Activated CD8-positive, alpha-beta memory T cell treated with anti-CD3 and anti-CD28 coated beads, Interleukin-2, amount 10 ng/mL, durations not matched to agents 7 days and 5 days (primary cell): ENCODE results near the gene WNT7A. TPM values are rescaled to one million over a fixed set of nuclear protein-coding genes. Genes with fewer than 3 reads are reported as not detected.
"Not testable (repeated sequence)": the region's sequence is repeated elsewhere in the genome, so short reads cannot be mapped to it uniquely, and the experiment has no call there.

ENCODE experiments used
- ATAC-seq: fragments of 150-1000 bp; cut with Tn5 transposase; one replicate; pipeline ENCODE4 v1.10.0; 2021; ENCODE audit warnings: moderate library complexity
- CTCF ChIA-PET: fragments of 350-600 bp; sonication (Branson Sonifier 250); formaldehyde crosslinking; loops from one replicate; lab custom pipeline; 2021; ENCODE audit warnings: antibody characterized with exemption; lab: Charles Lee
- DNase-seq: peaks from one replicate; pipeline ENCODE4 v3.0.0-alpha.2; 2020
- H3K27ac Mint-ChIP-seq: one replicate; pipeline ENCODE4 v1.8.0; 2021; ENCODE audit warnings: mild to moderate bottlenecking, mixed read lengths
- H3K27me3 Mint-ChIP-seq: one replicate; pipeline ENCODE4 v1.8.0; 2021; ENCODE audit warnings: mixed read lengths
- H3K36me3 Mint-ChIP-seq: one replicate; pipeline ENCODE4 v1.8.0; 2021; ENCODE audit warnings: mild to moderate bottlenecking, mixed read lengths
- H3K4me1 Mint-ChIP-seq: one replicate; pipeline ENCODE4 v1.8.0; 2021; ENCODE audit warnings: mixed read lengths
- H3K4me3 Mint-ChIP-seq: one replicate; pipeline ENCODE4 v1.8.0; 2021; ENCODE audit warnings: mild to moderate bottlenecking, moderate library complexity, mixed read lengths
- H3K9me3 Mint-ChIP-seq: one replicate; pipeline ENCODE4 v1.8.0; 2022; ENCODE audit warnings: low read depth, mixed read lengths
- total RNA-seq, 2 experiments: library from RNA; stranded (reverse); gene quantifications; one replicate each; pipeline ENCODE4 v1.2.3, GENCODE V29; 2021

Gene WNT7A
- total RNA-seq, 2 experiments from 2014 or later = not detected

GRCh38 chr3:13868844-13869724 is 10.8 kb downstream of the WNT7A start:
- Mint-ChIP-seq H3K36me3 (no peaks in the 10 kb centered on the region), H3K9me3 (no peaks in the 10 kb centered on the region), H3K4me3 (no peak overlapping the region), H3K4me1 (peaks cover 17% of the 10 kb centered on the region), H3K27me3 (no peaks in the 10 kb centered on the region), H3K27ac (no peak overlapping the region)
- no peak for DNase-seq
- CTCF ChIA-PET = no interaction called here
- no peak for ATAC-seq

GRCh38 chr3:13867732-13868131 is 12.1 kb downstream of the WNT7A start:
- H3K9me3 Mint-ChIP-seq = no peaks in the 10 kb centered on the region
- CTCF ChIA-PET = no interaction called here
- no peak for DNase-seq
- no peak overlapping the region for H3K4me3 Mint-ChIP-seq
- no peak for ATAC-seq
- H3K4me1 Mint-ChIP-seq = peaks cover 17% of the 10 kb centered on the region
- no peaks in the 10 kb centered on the region for H3K36me3 Mint-ChIP-seq
- no peaks in the 10 kb centered on the region for H3K27me3 Mint-ChIP-seq
- no peak overlapping the region for H3K27ac Mint-ChIP-seq

DNA sequence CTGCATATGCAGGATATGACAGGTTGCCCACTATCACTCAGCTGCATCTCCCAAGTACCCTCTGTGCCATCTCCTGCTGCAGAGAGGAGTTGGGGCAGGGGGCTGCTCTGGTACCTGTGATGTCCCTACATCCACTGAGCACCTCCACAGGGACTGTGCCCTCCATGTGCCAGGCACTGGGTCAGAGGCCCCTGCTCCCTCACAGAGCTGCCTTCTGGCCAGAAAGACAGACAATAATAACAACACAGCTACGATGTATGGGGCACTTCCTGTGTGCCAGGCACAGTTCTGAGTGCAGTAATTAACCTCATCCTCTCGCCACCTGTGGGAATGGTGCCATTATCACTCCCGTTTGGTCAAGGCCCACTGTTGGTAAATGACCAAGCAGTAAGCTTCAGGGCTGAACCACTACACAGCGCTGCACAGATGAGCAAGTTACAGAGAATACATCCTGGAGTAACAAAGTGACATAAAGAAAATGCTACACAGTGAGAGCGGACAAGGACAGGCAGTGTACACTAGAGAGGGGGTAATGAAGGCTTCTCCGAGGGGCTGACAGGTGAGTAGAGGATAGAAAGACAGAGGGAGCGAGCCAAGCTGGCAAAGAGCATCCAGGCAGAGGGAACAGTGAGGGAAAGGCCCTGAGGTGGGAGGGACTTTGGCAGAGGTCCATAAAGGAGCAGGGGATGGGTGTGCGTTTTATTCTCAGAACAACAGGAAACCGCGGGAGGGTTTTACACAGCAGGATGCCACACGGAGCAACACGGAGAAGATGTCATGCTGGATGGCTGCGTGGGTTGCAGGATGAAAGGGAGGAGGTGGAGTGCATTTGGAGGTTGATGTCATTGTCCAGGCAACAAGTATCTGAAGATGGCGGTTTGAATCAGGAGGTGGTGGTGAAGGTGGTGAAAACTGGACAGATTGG is 13.6 kb downstream of the WNT7A start:
- H3K9me3 Mint-ChIP-seq = no peaks in the 10 kb centered on the region
- H3K27me3 Mint-ChIP-seq = no peaks in the 10 kb centered on the region
- peaks cover 17% of the 10 kb centered on the region for H3K4me1 Mint-ChIP-seq
- ATAC-seq (peak; percentile 71), DNase-seq (peak; percentile 57)
- H3K4me3 Mint-ChIP-seq = no peak overlapping the region
- CTCF ChIA-PET = interaction anchor here (1.2 to 1.8 kb wide), 2 partner anchors 25 to 209 kb away, joined by 3 to 5 read pairs; no protein-coding TSS in a partner anchor
- H3K27ac Mint-ChIP-seq = peak overlapping the region; percentile 74
- no peaks in the 10 kb centered on the region for H3K36me3 Mint-ChIP-seq

GRCh38 chr3:13865581-13865980 is 14.3 kb downstream of the WNT7A start:
- DNase-seq (no peak), ATAC-seq (no peak)
- no peaks in the 10 kb centered on the region for H3K36me3 Mint-ChIP-seq
- CTCF ChIA-PET = interaction anchor here (0.7 to 1.8 kb wide), 2 partner anchors 15 to 208 kb away, joined by 3 to 5 read pairs; partner anchors contain the start of gene WNT7A
- H3K4me3 Mint-ChIP-seq = no peak overlapping the region
- peaks cover 2% of the 10 kb centered on the region for H3K27me3 Mint-ChIP-seq
- H3K4me1 Mint-ChIP-seq = peaks cover 17% of the 10 kb centered on the region
- no peak overlapping the region for H3K27ac Mint-ChIP-seq
- H3K9me3 Mint-ChIP-seq = no peaks in the 10 kb centered on the region

DNA sequence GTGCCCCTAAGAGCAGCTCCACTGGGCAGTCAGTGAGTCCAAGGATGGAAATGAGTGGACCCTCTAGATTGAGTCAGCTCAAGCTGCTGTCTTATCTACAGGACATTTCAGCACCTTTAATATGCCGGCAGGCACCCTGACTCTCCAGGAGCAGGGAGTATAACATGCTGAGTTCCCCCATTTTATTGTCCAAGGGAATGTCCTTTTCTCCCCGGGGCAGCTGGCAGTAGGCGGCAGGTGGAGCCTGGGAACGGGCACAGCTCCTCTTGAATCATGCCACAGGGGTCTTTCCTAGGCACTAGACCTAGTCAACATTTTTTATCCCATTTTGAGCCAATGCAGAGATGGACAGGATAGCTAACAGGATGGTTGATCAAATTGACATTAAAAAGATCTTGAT is 14.8 kb downstream of the WNT7A start:
- Mint-ChIP-seq H3K27me3 (peaks cover 2% of the 10 kb centered on the region), H3K9me3 (no peaks in the 10 kb centered on the region), H3K27ac (no peak overlapping the region), H3K4me1 (peaks cover 17% of the 10 kb centered on the region), H3K36me3 (no peaks in the 10 kb centered on the region), H3K4me3 (no peak overlapping the region)
- CTCF ChIA-PET = interaction anchor here (0.7 kb wide), 1 partner anchor 15 kb away, joined by 3 read pairs; the partner anchor contains the start of gene WNT7A
- DNase-seq (no peak), ATAC-seq (no peak)

GRCh38 chr3:13863965-13864595 is 15.8 kb downstream of the WNT7A start:
- H3K36me3 Mint-ChIP-seq = no peaks in the 10 kb centered on the region
- no peaks in the 10 kb centered on the region for H3K9me3 Mint-ChIP-seq
- no peak for ATAC-seq
- no peak overlapping the region for H3K4me3 Mint-ChIP-seq
- no peak for DNase-seq
- H3K4me1 Mint-ChIP-seq = peaks cover 17% of the 10 kb centered on the region
- peaks cover 2% of the 10 kb centered on the region for H3K27me3 Mint-ChIP-seq
- no peak overlapping the region for H3K27ac Mint-ChIP-seq
- CTCF ChIA-PET = no interaction called here

DNA sequence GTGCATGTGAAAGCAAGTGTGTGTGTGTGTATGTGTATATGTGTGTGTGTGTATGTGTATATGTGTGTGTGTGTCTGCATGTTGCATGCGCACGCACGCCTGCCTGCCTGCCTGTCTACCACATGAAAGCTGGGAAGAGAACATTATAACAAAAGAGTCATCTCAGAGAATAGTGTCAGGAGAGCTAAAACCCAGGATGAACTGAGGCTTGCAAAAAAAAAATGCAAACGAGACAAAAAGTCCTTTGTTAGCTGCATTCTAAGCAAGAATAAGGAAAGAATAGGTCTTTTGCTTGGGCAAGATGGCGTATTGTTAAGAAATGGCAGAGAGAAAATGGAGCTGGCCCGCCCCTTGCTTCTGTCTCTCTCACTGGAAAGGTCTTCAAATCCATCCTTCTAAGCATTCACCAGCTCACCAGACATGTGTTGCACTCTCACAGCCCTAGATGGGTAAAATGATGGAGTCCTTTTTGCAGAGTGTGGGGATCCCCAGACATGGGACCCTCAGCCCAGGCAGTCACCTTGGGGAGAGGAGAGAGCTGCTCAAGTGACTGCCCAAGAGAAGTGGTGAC is 16.4 kb downstream of the WNT7A start:
- ATAC-seq (no peak), DNase-seq (no peak)
- CTCF ChIA-PET = no interaction called here
- H3K27ac Mint-ChIP-seq = no peak overlapping the region
- H3K27me3 Mint-ChIP-seq = peaks cover 2% of the 10 kb centered on the region
- H3K4me3 Mint-ChIP-seq = no peak overlapping the region
- H3K9me3 Mint-ChIP-seq = no peaks in the 10 kb centered on the region
- H3K4me1 Mint-ChIP-seq = peaks cover 17% of the 10 kb centered on the region
- H3K36me3 Mint-ChIP-seq = no peaks in the 10 kb centered on the region

- no peak for DNase-seq
- CTCF ChIA-PET = no interaction called here
- no peak for ATAC-seq
- Mint-ChIP-seq H3K36me3 (no peaks in the 10 kb centered on the region), H3K4me1 (peaks cover 13% of the 10 kb centered on the region), H3K4me3 (no peak overlapping the region), H3K27ac (no peak overlapping the region), H3K9me3 (no peaks in the 10 kb centered on the region), H3K27me3 (peaks cover 2% of the 10 kb centered on the region)
Measured at GRCh38 chr3:13861461-13861860, 18.4 kb downstream of the WNT7A start.

DNA sequence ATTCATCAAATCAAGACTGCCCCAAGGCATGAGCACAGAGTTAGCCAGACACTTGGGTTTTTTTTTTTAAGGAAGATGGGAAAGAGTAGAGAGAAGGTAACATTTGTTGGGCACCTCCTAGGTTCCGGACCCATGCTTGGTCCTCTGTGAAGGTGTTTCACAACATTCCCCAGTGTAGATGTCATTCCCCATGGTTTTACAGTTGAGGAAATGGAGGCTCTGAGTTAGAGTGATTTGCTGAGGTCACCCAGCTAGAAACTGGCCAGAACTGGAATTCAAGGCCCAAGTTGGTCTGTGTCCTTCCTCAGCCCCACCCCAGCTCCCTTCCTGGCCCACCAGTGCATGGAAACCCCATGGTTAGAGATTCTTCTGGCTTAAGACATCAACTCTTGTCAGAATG is 19.9 kb downstream of the WNT7A start:
- no peaks in the 10 kb centered on the region for H3K9me3 Mint-ChIP-seq
- no peak overlapping the region for H3K27ac Mint-ChIP-seq
- ATAC-seq (no peak), DNase-seq (no peak)
- no peaks in the 10 kb centered on the region for H3K4me1 Mint-ChIP-seq
- no peak overlapping the region for H3K4me3 Mint-ChIP-seq
- CTCF ChIA-PET = no interaction called here
- H3K27me3 Mint-ChIP-seq = peaks cover 2% of the 10 kb centered on the region
- no peaks in the 10 kb centered on the region for H3K36me3 Mint-ChIP-seq

GRCh38 chr3:13858768-13859520 is 20.9 kb downstream of the WNT7A start:
- H3K36me3 Mint-ChIP-seq = no peaks in the 10 kb centered on the region
- no peak for ATAC-seq
- CTCF ChIA-PET = no interaction called here
- no peaks in the 10 kb centered on the region for H3K4me1 Mint-ChIP-seq
- H3K9me3 Mint-ChIP-seq = no peaks in the 10 kb centered on the region
- H3K4me3 Mint-ChIP-seq = no peak overlapping the region
- H3K27ac Mint-ChIP-seq = no peak overlapping the region
- no peak for DNase-seq
- H3K27me3 Mint-ChIP-seq = peaks cover 2% of the 10 kb centered on the region

DNA sequence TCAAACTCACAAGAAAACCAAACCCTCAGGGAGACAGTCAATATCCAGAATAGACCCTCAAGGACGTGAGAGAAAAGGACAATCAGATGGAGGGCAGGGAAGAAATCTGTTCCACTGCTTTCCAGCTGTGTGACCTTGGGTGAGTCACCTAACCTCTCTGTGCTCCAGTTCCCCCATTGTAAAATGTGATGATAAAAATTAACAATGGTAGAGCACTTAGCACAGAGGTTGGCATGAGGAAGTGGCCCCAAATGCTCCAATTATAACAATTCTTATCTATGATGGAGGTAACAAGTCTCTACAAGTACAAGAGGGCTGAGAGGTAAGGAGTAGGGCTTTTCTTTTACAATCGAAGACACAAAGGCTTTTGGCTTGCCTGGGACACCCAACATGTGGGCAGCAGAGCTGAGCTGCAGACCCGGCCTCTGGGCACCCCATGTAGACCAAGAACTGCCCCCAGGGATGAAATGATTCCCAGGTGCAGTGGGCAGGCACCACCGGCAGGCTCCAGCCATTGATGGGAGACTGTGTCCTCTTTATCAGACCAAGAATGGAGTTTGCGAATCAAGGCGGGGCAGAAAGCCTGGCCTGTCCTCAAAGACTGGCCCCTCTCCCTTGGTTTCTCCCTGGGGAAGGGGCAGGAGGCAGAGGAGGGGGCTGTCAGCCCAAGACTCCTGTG is 22.0 kb downstream of the WNT7A start:
- DNase-seq (no peak), ATAC-seq (no peak)
- Mint-ChIP-seq H3K4me1 (peaks cover 3% of the 10 kb centered on the region), H3K4me3 (no peak overlapping the region), H3K9me3 (no peaks in the 10 kb centered on the region), H3K27me3 (peaks cover 2% of the 10 kb centered on the region), H3K27ac (no peak overlapping the region), H3K36me3 (no peaks in the 10 kb centered on the region)
- CTCF ChIA-PET = no interaction called here

DNA sequence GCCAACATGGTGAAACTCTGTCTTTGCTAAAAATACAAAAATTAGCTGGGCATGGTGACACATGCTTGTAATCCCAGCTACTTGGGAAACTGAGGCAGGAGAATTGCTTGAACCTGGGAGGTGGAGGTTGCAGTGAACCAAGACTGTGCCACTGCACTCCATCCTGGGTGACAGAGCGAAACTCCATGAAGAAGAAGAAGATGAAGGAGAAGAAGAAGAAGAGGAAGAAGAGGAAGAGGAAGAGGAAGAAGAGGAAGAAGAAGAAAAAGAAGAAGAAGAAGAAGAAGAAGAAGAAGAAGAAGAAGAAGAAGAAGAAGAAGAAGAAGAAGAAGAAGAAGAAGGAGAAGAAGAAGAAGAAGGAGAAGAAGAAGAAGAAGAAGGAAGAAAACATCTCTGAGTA is 23.2 kb downstream of the WNT7A start:
- not testable (repeated sequence) for H3K4me1 Mint-ChIP-seq, ATAC-seq, H3K36me3 Mint-ChIP-seq, DNase-seq, H3K9me3 Mint-ChIP-seq, H3K27me3 Mint-ChIP-seq, H3K4me3 Mint-ChIP-seq, H3K27ac Mint-ChIP-seq
- CTCF ChIA-PET = interaction anchor here (0.6 kb wide), 1 partner anchor 1065 kb away, joined by 3 read pairs; no protein-coding TSS in a partner anchor
